ENCODE results near the gene CARD11. TPM values are rescaled to one million over a fixed set of nuclear protein-coding genes. Genes with fewer than 3 reads are reported as not detected.

CARD11 gene
- total RNA-seq, 2 donors from 2014 or later: 0.87 to 2.4 TPM

DNA sequence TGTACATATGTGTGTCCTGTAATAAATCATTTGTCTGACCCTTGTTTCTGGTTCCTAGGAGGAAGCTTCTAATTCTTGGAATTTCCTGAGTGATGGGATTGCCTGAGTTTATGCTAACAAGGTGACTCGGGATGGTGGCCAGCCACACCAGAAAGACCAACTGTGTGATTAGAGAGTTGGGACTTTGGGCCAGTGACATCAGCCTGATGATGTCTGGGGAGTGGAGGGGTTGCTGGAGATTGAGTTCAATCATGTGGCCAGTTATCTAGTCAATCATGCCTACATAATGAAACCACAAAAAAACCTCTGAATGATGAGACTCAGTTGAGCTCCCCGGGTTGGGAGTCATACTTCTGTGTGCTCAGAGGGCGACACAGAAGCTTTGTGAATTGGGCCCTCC is 23.5 kb upstream of the CARD11 start:
- WGBS: 75% methylated on average over 3 of the region's 3 CpGs
- DNase-seq (ENCODE audit: low spot score): no peak
- intact Hi-C loops (cut with DNase I): no loop called here
- no peaks in the 10 kb centered on the region for H3K36me3 ChIP-seq
- no peak overlapping the region for H3K27ac ChIP-seq
- TF ChIP-seq, protein P1, sequence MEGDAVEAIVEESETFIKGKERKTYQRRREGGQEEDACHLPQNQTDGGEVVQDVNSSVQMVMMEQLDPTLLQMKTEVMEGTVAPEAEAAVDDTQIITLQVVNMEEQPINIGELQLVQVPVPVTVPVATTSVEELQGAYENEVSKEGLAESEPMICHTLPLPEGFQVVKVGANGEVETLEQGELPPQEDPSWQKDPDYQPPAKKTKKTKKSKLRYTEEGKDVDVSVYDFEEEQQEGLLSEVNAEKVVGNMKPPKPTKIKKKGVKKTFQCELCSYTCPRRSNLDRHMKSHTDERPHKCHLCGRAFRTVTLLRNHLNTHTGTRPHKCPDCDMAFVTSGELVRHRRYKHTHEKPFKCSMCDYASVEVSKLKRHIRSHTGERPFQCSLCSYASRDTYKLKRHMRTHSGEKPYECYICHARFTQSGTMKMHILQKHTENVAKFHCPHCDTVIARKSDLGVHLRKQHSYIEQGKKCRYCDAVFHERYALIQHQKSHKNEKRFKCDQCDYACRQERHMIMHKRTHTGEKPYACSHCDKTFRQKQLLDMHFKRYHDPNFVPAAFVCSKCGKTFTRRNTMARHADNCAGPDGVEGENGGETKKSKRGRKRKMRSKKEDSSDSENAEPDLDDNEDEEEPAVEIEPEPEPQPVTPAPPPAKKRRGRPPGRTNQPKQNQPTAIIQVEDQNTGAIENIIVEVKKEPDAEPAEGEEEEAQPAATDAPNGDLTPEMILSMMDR (IDR thresholded peaks at IDR 0.05): no peak
- no peak for TF ChIP-seq POLR2A (IDR thresholded peaks at IDR 0.05)
- TF ChIP-seq POLR2AphosphoS5 (IDR thresholded peaks at IDR 0.05): no peak
- H3K4me1 ChIP-seq (replicated peaks): no peaks in the 10 kb centered on the region
- no peaks in the 10 kb centered on the region for H3K9me3 ChIP-seq
- no peaks in the 10 kb centered on the region for H3K27me3 ChIP-seq (replicated peaks; ENCODE audit: insufficient read depth)
- H3K4me3 ChIP-seq: no peak overlapping the region

DNA sequence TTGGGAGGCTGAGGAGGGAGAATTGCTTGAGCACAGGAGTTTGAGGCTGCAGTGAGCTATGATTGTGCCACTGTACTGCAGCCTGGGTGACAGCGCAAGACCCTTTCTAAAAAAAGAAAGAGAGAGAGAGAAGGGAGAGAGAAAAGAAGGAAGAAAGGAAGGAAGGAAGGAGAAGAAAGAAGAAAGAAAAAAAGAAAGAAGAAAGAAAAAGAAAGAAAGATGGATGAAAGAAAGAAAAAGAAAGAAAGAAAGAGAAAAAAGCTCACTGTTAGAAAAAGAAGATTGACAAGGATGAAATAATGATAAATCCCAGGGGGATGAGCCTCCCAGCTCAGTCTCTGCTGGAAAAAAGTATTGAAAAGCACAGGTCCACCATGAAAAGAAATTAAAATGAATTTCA is 22.8 kb upstream of the CARD11 start:
- Histone ChIP-seq H3K4me1 (replicated peaks) (no peaks in the 10 kb centered on the region), H3K36me3 (no peaks in the 10 kb centered on the region), H3K9me3 (no peaks in the 10 kb centered on the region), H3K27ac (no peak overlapping the region), H3K4me3 (no peak overlapping the region), H3K27me3 (replicated peaks; ENCODE audit: insufficient read depth) (no peaks in the 10 kb centered on the region)
- TF ChIP-seq POLR2A (IDR thresholded peaks at IDR 0.05) (no peak), POLR2AphosphoS5 (IDR thresholded peaks at IDR 0.05) (no peak)
- TF ChIP-seq, protein P1 (IDR thresholded peaks at IDR 0.05): no peak
- 94% methylated on average over 1 of the region's 1 CpG for WGBS
- intact Hi-C loops (cut with DNase I): no loop called here
- no peak for DNase-seq (ENCODE audit: low spot score)

DNA sequence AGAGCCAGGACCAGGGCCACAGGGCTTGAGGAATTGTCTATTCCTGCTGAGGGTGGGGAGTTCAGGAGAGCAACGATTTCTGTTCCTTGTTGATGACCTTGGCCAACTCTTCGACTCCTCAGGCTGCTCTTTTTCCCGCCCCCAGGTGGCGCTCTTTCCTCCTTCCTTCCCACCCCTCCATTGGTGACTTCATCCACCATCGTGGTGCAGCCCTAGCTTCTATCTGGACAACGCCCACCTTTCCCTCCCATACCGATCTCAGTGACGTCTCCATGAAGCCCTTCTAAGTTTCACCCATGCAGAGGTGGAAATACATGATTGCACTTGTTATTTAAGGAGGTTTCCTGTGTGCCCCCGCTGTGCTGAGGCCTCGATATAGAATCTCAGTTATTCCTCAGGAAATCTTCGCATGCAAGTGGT is 22.1 kb upstream of the CARD11 start:
- intact Hi-C loops (cut with DNase I): no loop called here
- H3K27me3 ChIP-seq (replicated peaks; ENCODE audit: insufficient read depth): no peaks in the 10 kb centered on the region
- DNase-seq (ENCODE audit: low spot score): peak; percentile 13
- 58% methylated on average over 11 of the region's 11 CpGs for WGBS
- H3K9me3 ChIP-seq: no peaks in the 10 kb centered on the region
- no peaks in the 10 kb centered on the region for H3K4me1 ChIP-seq (replicated peaks)
- H3K27ac ChIP-seq: no peak overlapping the region
- TF ChIP-seq, protein P1 (IDR thresholded peaks at IDR 0.05): peak; percentile 21 to 55 (median 37)
- no peak for TF ChIP-seq POLR2A (IDR thresholded peaks at IDR 0.05)
- no peak overlapping the region for H3K4me3 ChIP-seq
- no peaks in the 10 kb centered on the region for H3K36me3 ChIP-seq

DNA sequence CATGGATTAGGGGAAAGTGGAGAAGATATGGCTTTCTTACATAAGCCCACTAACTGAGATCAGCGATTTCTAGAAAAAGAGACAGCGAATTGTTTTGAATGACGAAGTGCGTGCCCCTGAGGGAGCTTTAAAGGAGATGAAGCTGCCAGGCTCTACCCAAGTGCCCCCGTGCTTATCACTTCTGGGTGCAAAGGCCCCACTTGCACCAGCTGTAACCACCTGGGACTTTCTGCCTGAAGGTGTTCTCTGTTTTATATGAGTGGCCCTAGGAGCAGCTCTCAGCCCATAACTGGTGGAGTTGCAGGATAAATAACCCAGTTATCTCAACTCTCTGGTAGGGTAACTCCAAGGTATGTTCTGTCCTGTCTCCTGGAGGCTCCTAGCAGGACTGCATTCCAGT is 20.4 kb upstream of the CARD11 start:
- H3K36me3 ChIP-seq: no peaks in the 10 kb centered on the region
- 92% methylated on average over 5 of the region's 5 CpGs for WGBS
- H3K4me1 ChIP-seq (replicated peaks): no peaks in the 10 kb centered on the region
- H3K4me3 ChIP-seq: no peak overlapping the region
- TF ChIP-seq, protein P1 (IDR thresholded peaks at IDR 0.05): no peak
- TF ChIP-seq POLR2AphosphoS5 (IDR thresholded peaks at IDR 0.05) (no peak), POLR2A (IDR thresholded peaks at IDR 0.05) (no peak)
- no peaks in the 10 kb centered on the region for H3K27me3 ChIP-seq (replicated peaks; ENCODE audit: insufficient read depth)
- intact Hi-C loops (cut with DNase I): no loop called here
- no peak overlapping the region for H3K27ac ChIP-seq
- no peaks in the 10 kb centered on the region for H3K9me3 ChIP-seq
- no peak for DNase-seq (ENCODE audit: low spot score)

DNA sequence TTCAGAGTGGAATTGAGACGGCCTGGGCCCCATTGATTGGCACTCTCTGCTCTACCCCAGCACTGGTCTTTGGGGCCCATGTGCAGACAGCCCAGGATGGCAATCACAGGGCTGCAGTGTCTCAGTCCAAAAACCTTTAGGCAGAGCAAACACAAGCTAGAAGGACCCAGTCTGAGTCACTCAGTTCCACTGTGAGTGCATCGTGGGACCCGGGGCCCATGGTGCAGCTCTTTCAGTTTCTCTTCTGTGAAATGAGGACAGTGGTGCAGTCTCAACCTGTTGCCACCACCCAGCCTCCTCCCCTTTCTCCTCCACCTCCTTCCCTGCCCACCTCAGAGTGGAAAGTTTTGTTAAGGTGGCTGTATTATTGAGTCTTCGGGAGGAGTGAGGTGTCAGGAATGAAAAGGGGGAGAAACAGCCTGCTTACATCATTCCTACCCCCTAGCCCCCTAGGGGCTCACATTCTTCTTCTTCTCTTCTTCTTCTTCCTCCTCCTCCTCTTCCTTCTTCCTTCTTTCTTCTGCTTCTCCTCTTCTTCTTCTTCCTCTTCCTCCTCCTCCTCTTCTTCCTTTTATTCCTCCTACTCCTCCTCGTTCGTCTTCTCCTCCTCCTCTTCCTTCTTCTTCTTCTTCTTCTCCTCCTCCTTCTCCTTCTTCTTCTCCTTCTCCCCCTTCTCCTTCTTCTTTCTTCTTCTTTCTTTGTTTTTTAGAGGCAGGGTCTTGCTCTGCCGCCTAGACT is 19.5 kb upstream of the CARD11 start:
- Histone ChIP-seq H3K4me1 (replicated peaks) (no peaks in the 10 kb centered on the region), H3K9me3 (no peaks in the 10 kb centered on the region), H3K36me3 (no peaks in the 10 kb centered on the region), H3K27me3 (replicated peaks; ENCODE audit: insufficient read depth) (no peaks in the 10 kb centered on the region), H3K4me3 (no peak overlapping the region), H3K27ac (no peak overlapping the region)
- WGBS: 63% methylated on average over 7 of the region's 7 CpGs
- intact Hi-C loops (cut with DNase I): no loop called here
- TF ChIP-seq POLR2AphosphoS5 (IDR thresholded peaks at IDR 0.05): no peak
- TF ChIP-seq, protein P1 (IDR thresholded peaks at IDR 0.05): no peak
- no peak for TF ChIP-seq POLR2A (IDR thresholded peaks at IDR 0.05)
- no peak for DNase-seq (ENCODE audit: low spot score)
